ENCODE data around the gene TAPT1. TPM values are rescaled to one million over a fixed set of nuclear protein-coding genes. Genes with fewer than 3 reads are reported as not detected.
A peak's percentile ranks its signal among the peaks of the same experiment; 100 is the strongest.

TAPT1 gene
- total and polyA plus RNA-seq, 8 donors: 7.3 to 27.7 (median 19.2) TPM

GRCh38 chr4:16257611-16258010, 31.3 kb upstream of the TAPT1 start:
- Histone ChIP-seq H3K9me3 (no peaks in the 10 kb centered on the region), H3K4me1 (no peaks in the 10 kb centered on the region), H3K27me3 (no peaks in the 10 kb centered on the region), H3K4me3 (no peak overlapping the region), H3K36me3 (no peaks in the 10 kb centered on the region), H3K27ac (no peak overlapping the region)
- intact Hi-C loops (cut with DNase I): loop anchor here in 1 of 3 donors (10.0 kb wide), 1 partner anchor 233 kb away; no protein-coding TSS in a partner anchor
- WGBS, 2 donors: 96 to 97% methylated on average over 2 of the region's 2 CpGs
- TF ChIP-seq CTCF (IDR thresholded peaks at IDR 0.05): no peak
- DNase-seq: no peak
- no peak for ATAC-seq
- no peak for FAIRE-seq

- WGBS, 2 donors: 97 to 98% methylated on average over 28 of the region's 28 CpGs
- no peak for TF ChIP-seq CTCF (IDR thresholded peaks at IDR 0.05)
- H3K4me3 ChIP-seq: no peak overlapping the region
- no peak overlapping the region for H3K27ac ChIP-seq
- intact Hi-C loops (cut with DNase I): loop anchor here in 1 of 3 donors (10.0 kb wide), 1 partner anchor 232 kb away; no protein-coding TSS in a partner anchor
- H3K36me3 ChIP-seq: no peaks in the 10 kb centered on the region
- H3K9me3 ChIP-seq: no peaks in the 10 kb centered on the region
- H3K4me1 ChIP-seq: no peaks in the 10 kb centered on the region
- DNase-seq: peak in 1 of 6 donors; percentile 40
- no peak for ATAC-seq
- FAIRE-seq: no peak
- no peaks in the 10 kb centered on the region for H3K27me3 ChIP-seq
These were observed 30.1 kb upstream of the TAPT1 start for GRCh38 chr4:16256343-16256742.

DNA sequence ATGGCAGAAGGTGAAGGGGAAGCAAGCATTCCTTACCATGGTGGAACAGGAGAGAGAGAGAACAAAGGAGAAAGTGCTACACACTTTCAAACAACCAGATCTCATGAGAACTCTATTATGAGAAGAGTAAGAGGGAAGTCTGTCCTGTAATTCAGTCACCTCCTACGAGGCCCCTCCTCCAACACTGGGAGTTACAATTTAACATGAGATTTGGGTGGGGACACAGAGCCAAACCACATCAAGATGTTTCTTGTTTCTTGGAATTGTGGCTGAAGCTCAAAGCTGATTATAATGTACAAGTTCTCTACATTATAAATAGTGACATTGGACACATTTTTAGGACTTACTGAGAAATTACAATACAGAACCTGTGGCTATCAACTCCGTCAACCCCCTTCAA, 29.5 kb upstream of the TAPT1 start:
- Histone ChIP-seq H3K27me3 (no peaks in the 10 kb centered on the region), H3K27ac (no peak overlapping the region), H3K36me3 (no peaks in the 10 kb centered on the region), H3K4me3 (no peak overlapping the region), H3K9me3 (no peaks in the 10 kb centered on the region), H3K4me1 (peaks cover 0 to 2% (median 0%) of the 10 kb centered on the region in 3 donors)
- ATAC-seq: no peak
- intact Hi-C loops (cut with DNase I): loop anchor here in 1 of 3 donors (10.0 kb wide), 1 partner anchor 231 kb away; no protein-coding TSS in a partner anchor
- no peak for TF ChIP-seq CTCF (IDR thresholded peaks at IDR 0.05)
- DNase-seq: no peak
- no peak for FAIRE-seq
- WGBS, 2 donors: 92 to 95% methylated on average over 2 of the region's 2 CpGs

- DNase-seq (no peak), FAIRE-seq (no peak), ATAC-seq (no peak)
- Histone ChIP-seq H3K4me1 (peaks cover 0 to 7% (median 0%) of the 10 kb centered on the region in 3 donors), H3K36me3 (no peaks in the 10 kb centered on the region), H3K27ac (no peak overlapping the region), H3K4me3 (no peak overlapping the region), H3K27me3 (no peaks in the 10 kb centered on the region), H3K9me3 (no peaks in the 10 kb centered on the region)
- 92 to 93% methylated on average over 2 of the region's 2 CpGs for WGBS, 2 donors
- intact Hi-C loops (cut with DNase I): loop anchor here in 1 of 3 donors (10.0 kb wide), 1 partner anchor 229 kb away; no protein-coding TSS in a partner anchor
- no peak for TF ChIP-seq CTCF (IDR thresholded peaks at IDR 0.05)
These were observed 27.1 kb upstream of the TAPT1 start for GRCh38 chr4:16253127-16253960.

Measured in pancreas (tissue), 10 donors.